GM18951 (cell line): ENCODE results near the gene GLIS1.

ENCODE experiments used
- POLR2A ChIP-seq: IDR thresholded peaks from 4 replicates; pipeline ENCODE4 v1.6.1; 2011; ENCODE audit warnings: mild to moderate bottlenecking; ENCODE audit not compliant: insufficient read length, insufficient read depth; ENCODE audit errors: extremely low read depth
- in situ Hi-C: fragments of 300-500 bp; cut with MboI; formaldehyde crosslinking; loops from one replicate; pipeline ENCODE4 v1.12.0; 2022; ENCODE audit warnings: low sequenced_read_pairs, mixed read lengths, inconsistent platforms; ENCODE audit not compliant: unreplicated experiment

The GLIS1 gene

GRCh38 chr1:53599481-53599880 is 139.5 kb downstream of the GLIS1 start:
- TF ChIP-seq POLR2A: no peak
- in situ Hi-C loops: no loop called here

GRCh38 chr1:53598966-53599365 is 140.0 kb downstream of the GLIS1 start:
- TF ChIP-seq POLR2A: no peak
- in situ Hi-C loops: no loop called here

GRCh38 chr1:53595906-53596305 is 143.1 kb downstream of the GLIS1 start:
- no peak for TF ChIP-seq POLR2A

GRCh38 chr1:53594391-53595180 is 144.4 kb downstream of the GLIS1 start:
- no peak for TF ChIP-seq POLR2A
- in situ Hi-C loops: no loop called here

More at GRCh38 chr1:53595906-53596305, 143.1 kb downstream of the GLIS1 start:
- in situ Hi-C loops: no loop called here

DNA sequence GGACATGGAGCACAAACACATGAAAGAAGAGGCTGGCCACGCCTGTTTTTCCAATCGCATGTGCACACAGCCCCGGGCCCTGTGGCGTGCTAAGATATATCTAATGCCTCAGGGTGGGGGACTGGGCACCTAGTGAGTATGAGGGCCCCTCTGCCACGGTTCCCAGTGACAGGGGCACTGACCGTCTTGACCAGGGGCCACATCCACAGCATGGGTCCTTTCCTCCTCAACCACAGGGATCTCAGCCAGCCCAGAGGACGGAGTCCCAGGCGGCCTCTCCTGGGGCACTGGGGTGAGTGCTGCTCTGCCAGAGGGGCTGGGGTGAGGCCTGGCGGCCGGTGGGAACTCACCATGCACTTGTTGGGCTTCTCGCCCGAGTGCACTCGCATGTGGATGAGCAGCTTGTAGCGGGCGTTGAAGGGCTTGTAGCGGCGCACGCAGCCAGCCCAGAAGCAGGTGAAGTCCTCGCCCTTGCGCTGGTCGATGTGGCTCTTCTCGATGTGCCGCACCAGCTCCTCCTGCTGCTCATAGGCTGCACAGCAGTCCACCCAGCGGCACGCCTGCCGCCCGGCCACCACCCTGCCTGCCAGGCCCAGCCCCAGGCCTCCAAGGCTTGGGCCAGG is 145.1 kb downstream of the GLIS1 start:
- no peak for TF ChIP-seq POLR2A
- in situ Hi-C loops: no loop called here

DNA sequence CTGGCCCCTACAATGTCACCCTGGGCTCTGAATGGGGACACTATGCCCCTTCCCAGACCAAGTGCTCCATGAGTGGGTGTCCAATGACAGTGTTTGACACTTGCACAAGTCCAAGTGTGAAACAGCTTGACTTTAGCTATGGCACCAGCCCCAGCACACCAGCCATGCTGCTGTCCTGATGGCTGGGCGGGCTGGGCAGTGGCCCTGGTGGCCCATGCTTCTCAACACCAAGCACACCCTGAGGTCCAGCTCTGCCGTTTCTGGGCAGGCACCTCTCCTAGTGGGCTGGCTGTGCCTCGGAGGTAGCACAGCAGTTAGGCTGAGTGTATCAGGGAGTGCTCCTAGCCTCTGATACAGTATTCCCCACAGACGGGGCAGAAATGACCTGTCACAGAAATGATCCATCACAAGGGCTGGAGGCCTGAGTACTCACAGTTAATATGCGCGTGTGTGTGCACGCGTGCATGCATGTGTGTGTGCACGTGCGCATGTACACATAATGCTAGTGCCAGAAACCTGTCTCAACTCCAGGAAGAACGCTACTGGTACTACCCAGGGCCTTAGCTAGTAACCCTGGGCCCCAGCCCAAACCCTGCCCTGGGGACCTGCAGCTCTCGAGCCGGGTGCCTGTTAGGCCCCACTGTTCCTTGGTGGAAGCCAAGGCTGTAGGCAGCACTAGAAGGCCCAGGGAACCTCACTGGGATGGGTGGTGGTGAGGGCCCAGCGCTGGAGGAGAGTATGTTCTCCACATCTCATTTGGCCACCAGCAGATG is 145.8 kb downstream of the GLIS1 start:
- no peak for TF ChIP-seq POLR2A
- in situ Hi-C loops: no loop called here

- in situ Hi-C loops: no loop called here
- TF ChIP-seq POLR2A: no peak
Observed at GRCh38 chr1:53592521-53592982, 146.4 kb downstream of the GLIS1 start.

- no peak for TF ChIP-seq POLR2A
- in situ Hi-C loops: no loop called here
Observed at GRCh38 chr1:53591924-53592323, 147.0 kb downstream of the GLIS1 start.

- in situ Hi-C loops: no loop called here
- TF ChIP-seq POLR2A: no peak
Observed at GRCh38 chr1:53590531-53591515, 148.1 kb downstream of the GLIS1 start.

DNA sequence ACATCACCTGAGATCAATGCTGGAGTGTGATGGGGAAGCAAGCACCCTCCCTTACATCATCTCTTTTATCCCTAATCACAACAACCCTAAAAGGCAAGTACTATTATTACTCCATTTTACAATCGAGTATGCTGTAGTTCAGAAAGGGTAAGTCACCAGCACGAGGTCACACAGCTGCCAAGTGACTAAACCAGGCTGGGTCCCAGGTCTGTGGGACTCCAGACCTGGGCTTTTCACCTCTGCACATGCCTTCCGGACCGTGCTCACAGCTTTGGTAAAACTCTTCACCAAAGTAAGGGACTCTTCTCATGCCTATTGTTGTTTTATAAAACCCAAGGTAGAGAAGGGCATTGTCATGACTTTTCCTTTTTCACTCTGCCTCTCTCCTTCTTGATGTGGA is 148.9 kb downstream of the GLIS1 start:
- no peak for TF ChIP-seq POLR2A
- in situ Hi-C loops: no loop called here

DNA sequence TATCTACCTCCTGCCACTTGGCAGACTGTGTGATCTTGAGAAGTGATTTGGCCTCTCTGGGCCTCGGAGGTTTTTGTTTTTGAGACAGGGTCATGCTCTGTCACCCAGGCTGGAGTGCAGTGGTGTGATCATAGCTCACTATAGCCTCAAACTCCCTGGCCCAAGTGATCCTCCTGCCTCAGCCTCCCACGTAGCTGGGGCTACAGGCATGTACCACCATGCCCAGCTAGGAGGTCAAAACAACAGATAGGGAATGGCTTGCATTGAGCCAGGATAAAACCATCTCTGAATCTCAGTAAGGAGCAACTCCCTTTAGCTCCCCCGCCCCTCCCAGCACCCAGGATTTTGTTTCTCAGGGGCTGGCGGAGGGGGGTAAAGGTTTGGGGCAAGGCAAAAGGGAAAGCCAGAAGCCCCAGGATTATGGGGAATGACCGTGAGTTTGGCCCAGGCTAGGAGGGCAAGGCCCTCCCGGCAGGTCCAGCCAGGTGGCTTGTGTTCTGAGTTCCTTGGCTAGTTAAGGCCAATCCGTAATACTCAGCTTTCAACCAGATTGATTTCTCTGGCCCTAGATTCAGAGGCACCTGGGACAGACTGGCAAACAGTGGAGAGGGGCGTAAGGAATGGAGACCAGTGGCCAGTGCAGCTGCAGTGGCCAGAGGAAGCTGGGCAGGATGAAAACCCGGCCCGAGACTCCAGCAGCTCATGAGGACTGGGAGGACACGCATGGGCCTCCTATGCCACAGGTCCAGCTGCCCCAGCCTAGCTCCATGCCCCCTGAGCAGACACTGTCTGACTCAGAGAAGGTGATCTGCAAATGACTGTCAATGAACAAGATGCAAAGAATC is 149.7 kb downstream of the GLIS1 start:
- no peak for TF ChIP-seq POLR2A
- in situ Hi-C loops: no loop called here
